ENCODE data around the gene INTS3.

INTS3 gene

GRCh38 chr1:153727463-153728304 is at the start of gene INTS3:
Gene INTS3, plus strand, starts transcription at chr1:153728050. Its CDS starts 585 bp downstream, at chr1:153728635.
- peak; percentile 100 for DNase-seq

GRCh38 chr1:153678519-153679336 is 49.1 kb upstream of the INTS3 start, which contains the start of gene NPR1:
Gene NPR1, plus strand, starts transcription at chr1:153678688. Its CDS starts 421 bp downstream, at chr1:153679109.
- DNase-seq, result peak; percentile 24

GRCh38 chr1:153679337-153680119 is 48.3 kb upstream of the INTS3 start:
- DNase-seq, result peak; percentile 18

DNA sequence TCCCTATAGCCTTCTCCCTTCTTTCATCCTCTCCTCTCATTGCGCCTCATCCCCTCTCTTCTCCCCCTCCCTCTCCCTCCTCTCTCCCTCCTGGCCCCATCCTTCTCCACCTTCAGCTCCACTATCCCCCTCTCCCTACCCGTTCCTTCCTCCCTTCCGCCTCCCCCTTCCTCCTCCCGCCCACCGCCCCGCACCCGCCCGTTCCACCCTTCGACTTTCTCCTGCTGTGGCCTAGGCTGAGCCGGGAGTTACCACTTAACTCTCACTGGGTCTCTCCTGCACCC is 47.8 kb upstream of the INTS3 start:
- no peak for DNase-seq

- no peak for DNase-seq
These were observed 45.1 kb upstream of the INTS3 start for GRCh38 chr1:153682730-153683129.

DNA sequence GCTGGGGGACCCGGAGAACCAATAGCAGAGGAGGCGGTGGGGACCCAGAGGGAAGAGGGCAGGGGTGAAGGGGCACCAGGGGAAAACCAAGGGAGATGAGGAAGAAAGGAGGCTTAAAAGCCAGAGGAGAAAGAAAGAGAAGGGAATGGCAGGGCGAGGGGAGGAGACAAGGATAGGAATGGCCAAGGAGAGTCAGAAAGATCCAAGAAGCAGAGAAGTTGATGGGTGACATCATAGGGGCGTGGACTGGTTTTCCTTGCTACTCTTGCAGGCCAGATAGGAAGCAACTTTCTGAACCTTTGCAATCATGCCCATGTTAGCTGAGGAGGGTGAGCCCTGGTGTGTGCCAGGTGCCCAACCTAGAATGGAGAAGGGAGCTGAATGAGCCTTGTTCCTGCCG is 44.0 kb upstream of the INTS3 start:
- no peak for DNase-seq

- no peak for DNase-seq
These were observed 43.0 kb upstream of the INTS3 start for GRCh38 chr1:153684892-153685291.

DNA sequence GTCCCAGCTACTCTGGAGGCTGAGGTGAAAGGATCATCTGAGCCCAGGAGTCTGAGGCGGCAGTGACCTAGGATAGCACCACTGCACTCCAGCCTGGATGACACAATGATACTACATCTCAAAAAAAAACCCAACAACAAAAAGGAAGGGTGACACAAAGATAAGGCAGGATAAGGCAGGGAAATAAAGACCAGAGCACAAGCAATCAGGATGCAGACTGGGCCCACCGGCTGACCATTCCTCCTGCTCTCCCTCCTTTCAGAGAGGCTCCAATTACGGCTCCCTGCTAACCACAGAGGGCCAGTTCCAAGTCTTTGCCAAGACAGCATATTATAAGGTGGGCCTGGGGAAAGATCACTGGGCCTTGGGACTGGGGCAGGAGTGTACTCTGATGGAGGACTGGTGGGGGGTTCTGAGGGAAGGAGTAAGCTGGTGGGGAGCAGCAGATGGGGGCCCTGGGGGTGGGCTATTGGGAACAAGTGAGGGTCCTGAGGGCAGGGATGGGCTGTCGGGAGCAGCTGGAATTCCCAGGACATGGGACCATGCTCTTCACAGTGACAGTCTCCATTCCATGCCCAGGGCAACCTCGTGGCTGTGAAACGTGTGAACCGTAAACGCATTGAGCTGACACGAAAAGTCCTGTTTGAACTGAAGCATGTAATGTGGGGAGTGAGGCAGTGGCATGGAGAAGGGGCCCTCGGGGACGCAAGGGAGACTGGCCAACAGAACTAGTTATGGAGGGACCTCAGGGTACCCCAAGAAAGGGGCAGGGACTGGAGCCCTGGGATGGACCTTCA is 42.1 kb upstream of the INTS3 start:
- DNase-seq, result no peak

DNA sequence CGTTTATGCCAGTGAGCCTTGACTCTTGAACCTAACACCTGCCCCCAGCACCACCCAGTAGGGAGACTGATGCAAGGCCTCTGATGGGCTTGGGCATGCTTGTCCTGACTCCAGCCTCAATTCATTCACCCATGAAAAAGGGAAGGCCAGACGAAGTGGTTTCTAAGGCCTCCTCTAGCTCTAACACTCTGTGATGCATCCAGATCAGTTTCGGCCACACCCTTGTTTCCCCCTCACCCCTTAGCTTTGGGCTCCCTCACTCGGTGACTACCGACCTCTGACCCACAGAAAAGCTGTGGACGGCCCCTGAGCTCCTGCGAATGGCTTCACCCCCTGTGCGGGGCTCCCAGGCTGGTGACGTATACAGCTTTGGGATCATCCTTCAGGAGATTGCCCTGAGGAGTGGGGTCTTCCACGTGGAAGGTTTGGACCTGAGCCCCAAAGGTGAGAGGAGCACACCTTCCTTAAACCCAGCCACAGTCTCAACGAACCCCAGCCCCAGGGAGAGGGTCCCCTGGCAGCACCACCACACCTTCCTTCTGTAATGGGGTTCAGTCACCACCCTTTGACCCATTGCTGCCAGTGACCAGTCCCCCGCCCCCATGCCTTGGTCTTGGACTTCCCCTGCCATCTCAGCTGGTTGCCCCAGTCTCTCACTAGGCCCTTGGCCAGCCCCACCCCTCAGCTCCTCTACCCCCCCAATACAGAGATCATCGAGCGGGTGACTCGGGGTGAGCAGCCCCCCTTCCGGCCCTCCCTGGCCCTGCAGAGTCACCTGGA is 40.3 kb upstream of the INTS3 start:
- DNase-seq, result no peak

- no peak for DNase-seq
These were observed 39.6 kb upstream of the INTS3 start for GRCh38 chr1:153688276-153688675.

DNA sequence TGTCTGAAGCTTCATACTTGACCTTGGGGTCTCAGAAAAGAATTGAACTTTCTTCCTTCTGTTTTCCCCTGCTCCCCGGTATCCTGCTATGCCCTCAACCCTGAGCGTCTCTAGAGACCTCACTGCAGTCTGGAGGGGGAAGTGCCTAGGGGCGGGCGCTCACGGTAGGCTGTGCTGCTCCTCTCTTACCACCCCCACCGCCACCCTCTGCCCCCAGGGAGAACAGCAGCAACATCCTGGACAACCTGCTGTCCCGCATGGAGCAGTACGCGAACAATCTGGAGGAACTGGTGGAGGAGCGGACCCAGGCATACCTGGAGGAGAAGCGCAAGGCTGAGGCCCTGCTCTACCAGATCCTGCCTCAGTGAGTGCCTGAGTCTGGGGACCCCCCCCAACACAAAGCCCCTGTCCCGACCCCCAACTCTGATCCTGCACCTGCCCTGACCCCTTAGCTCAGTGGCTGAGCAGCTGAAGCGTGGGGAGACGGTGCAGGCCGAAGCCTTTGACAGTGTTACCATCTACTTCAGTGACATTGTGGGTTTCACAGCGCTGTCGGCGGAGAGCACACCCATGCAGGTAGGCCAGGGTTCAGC is 39.0 kb upstream of the INTS3 start:
- no peak for DNase-seq

DNA sequence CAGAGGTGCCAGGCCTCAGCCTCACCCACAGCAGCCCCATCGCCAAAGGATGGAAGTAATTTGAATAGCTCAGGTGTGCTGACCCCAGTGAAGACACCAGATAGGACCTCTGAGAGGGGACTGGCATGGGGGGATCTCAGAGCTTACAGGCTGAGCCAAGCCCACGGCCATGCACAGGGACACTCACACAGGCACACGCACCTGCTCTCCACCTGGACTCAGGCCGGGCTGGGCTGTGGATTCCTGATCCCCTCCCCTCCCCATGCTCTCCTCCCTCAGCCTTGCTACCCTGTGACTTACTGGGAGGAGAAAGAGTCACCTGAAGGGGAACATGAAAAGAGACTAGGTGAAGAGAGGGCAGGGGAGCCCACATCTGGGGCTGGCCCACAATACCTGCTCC is 34.4 kb upstream of the INTS3 start:
- DNase-seq, result no peak

DNA sequence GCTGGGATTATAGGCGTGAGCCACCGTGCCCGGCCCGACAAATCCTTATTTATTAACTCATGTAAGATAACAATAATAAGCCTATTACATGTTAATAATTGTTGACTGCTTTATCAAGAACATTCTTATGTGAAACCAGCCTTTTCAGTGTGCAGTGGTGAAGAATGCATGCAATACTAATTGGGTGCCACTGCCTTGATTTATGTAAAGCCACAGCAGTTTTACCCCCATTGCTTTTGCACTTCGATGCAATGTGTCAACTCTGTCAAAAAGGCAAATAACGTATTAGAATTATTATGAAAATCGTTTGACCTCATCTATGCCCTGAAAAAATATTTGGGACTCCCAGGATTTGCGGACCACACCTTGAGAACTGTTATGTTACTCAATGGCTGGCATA is 31.1 kb upstream of the INTS3 start:
- DNase-seq, result no peak

DNA sequence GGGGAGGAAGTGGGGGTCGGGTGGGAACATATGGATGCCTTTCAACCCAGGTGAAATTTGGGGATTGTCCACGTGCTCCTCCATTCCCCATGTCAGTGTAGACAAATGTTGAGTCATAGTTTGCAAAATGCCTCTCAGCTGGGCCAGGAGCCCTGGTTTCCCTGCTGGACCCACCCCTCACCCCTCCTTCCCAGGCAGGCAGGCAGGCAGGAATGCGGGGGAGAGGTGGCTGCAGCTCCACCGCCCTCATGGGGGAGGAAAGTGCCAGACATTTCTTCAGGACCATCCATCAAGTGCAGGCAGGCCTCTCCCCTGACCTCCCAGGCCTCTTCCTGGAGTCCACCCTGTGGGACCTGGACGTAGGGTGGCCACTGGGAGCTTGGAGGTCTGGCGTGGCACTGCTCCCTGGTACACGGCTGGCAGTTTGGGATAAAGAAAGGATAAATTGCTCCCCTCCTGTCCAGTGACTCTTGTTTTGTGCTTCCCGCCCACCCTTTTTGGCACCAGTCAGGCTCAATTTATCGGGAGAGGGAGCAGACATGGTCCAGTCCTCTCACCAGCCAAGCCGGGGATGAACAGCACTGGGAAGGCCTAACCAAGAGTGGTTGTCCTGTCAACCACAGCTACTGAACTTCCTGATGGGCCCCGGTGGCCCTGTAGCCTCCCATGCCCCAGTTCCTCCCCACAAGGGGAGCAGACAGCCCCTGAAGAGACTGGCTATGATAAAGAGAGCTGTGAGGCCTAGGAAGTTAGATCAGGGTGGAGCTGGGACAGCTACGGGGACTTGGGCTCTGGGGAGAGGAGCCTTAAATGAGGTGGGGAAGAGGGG is 30.4 kb upstream of the INTS3 start:
- DNase-seq, result no peak

DNA sequence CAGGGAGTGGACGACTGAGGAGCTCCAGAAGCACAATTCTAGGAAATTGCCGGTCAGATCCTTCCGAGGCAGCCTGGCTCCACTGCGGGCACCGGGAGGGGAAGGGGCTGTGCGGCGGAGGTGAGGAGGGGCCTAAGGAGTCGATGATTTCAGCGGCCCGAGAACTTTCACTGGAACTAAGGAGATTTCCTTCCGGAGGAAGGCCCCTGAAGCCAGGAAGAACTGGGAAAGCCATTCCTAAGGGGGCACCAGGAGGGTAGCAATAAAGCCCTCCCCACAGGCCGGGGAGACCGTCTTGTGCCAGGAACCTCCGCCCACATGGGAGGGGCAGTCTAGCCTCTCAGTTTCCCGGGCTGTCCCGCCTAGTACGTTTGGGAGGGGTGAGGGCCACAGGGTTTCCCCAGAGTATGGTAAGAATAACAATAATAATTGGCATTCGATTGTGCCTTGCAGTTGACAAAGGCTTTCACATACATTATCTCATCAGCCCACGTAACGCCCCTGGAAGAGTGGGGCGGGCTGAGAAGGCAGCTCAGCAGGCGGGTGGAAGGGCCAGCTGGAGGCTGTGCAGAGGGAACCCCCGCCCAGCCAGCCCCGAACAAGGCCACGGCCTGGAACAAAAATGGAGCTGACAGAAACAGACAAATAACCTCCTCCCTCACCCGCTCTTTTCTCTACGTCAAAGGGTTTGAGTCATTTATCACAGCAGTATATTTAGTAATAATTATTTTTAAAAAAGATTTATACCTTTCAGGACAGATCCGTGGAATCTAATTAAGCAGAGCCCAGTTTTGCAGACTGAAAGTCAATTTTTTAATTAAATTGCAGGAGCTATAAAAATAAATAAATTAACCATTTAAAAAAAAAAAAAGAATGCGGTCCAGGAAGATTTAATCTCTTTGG is 29.6 kb upstream of the INTS3 start:
- DNase-seq, result no peak

GRCh38 chr1:153698923-153699714 is 28.7 kb upstream of the INTS3 start:
- DNase-seq, result no peak

- no peak for DNase-seq
These were observed 28.1 kb upstream of the INTS3 start for GRCh38 chr1:153699768-153700167.

DNA sequence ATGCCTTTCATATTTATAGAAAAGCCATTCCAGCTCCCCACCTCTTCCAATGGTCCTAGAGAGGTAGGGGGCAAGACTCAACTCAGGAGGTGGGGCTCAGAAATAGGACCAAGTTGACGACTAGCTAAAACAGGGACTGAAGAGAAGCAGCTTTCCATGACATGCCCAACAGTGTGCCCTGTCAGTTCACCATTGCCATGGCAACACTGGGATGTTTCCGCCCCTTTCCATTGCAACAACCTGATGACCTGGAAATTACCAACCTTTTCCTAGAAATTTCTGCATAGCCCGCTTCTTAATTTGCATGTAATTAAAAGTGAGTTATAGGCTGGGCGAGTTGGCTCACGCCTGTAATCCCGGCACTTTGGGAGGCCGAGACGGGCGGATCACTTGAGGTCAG is 22.4 kb upstream of the INTS3 start:
- no peak for DNase-seq
